Stimulated activated effector memory CD8-positive, alpha-beta T cell treated with anti-CD3 and anti-CD28 coated beads, Interleukin-12 subunit alpha, Interleukin-12 subunit beta, amount 100 ng/mL, for 72 hours (primary cell): ENCODE data around the gene SNX32.

Experiments used
- ATAC-seq: fragments of 150-1000 bp; cut with Tn5 transposase; 2 replicates; pipeline ENCODE4 v1.10.0; 2021
- DNase-seq, 2 donors: peaks; one replicate each; pipeline ENCODE4 v3.0.0; 2021 to 2022; ENCODE audit warnings: low spot score in 2 of 2
- H3K27ac Mint-ChIP-seq: one replicate; pipeline ENCODE4 v1.8.0; 2022; ENCODE audit warnings: mild to moderate bottlenecking, mixed read lengths
- H3K36me3 Mint-ChIP-seq: one replicate; pipeline ENCODE4 v1.8.0; 2022; ENCODE audit warnings: mild to moderate bottlenecking, mixed read lengths
- H3K4me1 Mint-ChIP-seq: one replicate; pipeline ENCODE4 v1.8.0; 2022; ENCODE audit warnings: mixed read lengths
- H3K4me3 Mint-ChIP-seq: one replicate; pipeline ENCODE4 v1.8.0; 2022; ENCODE audit warnings: mild to moderate bottlenecking, mixed read lengths
- H3K9me3 Mint-ChIP-seq: one replicate; pipeline ENCODE4 v1.8.0; 2022; ENCODE audit warnings: mixed read lengths

Gene SNX32

DNA sequence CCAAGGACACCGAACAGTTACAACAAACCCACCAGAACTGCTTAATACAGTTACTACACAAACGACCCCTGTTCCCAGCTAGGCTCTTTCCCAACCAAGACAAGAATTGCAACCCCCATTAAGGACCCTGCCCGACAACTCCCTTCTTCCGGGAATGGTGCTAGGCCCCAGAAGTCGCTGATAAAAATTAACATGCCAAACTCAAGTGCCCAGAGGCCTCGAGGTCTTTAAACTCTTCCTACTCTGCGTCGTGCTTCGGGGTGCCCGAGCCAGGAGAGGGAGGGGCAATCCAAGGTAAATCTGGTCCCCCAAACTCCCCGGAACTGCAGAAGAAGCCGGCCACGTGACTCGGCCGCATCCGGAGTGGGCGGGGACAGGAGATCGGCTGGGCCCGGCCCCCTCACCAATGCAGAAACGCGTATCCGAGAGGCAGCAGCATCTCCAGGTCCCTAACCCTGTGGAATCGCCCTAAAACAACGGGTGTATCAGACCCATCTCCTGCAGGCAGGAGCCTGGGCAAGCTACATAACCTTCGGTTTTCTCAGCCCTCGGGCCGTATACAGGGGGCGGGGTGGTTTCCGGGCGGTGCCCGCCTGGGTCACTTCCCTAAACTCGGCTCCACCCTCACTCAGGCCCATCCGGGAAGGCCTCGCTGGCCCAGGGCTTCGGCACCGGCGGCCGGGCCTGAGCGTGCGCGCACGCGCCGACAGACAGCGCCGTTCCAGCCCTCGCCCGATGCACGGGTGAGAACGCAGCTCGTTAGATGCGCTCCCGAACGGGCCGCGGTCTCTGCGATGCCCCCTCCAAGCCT lies 23.1 kb downstream of the SNX32 start:
- Mint-ChIP-seq H3K4me1 (peaks cover 66% of the 10 kb centered on the region), H3K27ac (peak overlapping the region; percentile 97), H3K4me3 (peak overlapping the region; percentile 97), H3K36me3 (peaks cover 98% of the 10 kb centered on the region), H3K9me3 (no peaks in the 10 kb centered on the region)
- ATAC-seq (peak; percentile 14), DNase-seq (peak; percentile 75 to 92)

DNA sequence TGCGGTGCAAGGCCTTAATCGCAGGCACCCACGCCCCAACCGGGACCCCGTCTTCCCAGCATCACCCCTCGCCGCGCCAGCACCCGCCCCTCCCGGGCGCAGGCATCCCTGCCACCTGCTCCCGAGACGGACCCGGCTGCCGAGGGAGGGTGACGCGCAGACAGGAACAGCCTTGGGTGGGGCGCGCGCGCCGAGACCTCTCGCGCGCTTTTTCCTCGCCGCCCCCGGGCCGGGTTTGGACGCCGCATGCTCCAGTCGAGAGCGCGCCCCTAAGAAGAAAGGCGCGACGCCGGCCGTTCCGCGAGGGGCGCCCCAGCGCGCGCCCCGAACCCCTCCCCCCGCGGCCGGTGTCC lies 23.7 kb downstream of the SNX32 start:
- Mint-ChIP-seq H3K4me3 (peak overlapping the region; percentile 97), H3K4me1 (peaks cover 68% of the 10 kb centered on the region), H3K9me3 (no peaks in the 10 kb centered on the region), H3K36me3 (peaks cover 98% of the 10 kb centered on the region), H3K27ac (peak overlapping the region; percentile 97)
- peak; percentile 64 to 84 for DNase-seq
- peak; percentile 0 for ATAC-seq

DNA sequence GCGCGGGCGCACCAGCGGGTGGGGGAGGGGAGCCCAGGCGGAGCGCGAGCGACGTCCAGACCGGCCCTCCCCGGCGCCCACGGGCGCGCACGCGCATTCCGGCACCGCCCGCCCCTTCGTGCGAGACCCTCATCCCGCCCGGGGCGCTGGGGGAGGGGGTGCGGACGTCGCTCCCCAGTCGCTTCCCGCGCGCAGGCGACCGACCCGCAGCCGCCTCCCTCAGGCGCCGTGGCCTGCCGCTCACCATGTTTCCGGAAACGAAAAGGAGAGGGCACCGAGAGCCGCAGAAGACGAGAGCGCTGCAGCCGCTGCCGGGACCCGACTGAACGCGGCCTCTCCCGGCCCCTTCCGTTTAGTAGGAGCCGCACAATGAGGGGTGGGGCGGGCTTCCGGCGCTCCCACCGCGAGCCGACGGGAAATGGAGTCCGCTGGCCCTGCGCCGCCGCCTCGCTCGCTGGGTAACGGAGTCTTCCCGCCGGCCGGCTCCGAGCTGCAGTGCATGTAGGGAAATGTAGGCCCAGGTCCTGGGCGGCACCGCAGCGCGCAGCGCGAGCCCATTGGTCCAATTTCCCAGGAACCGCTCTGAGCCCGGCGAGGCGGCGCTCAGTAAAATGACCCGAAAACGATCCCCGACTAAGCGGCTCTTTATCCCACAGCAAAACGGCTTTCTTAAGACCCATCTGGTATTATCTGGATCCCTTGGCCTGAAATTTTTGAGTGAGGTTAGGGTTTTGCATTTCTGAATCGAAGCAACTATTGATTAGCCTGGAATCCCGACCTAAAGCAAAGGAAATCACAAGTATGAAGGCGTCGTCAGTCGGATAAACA lies 24.3 kb downstream of the SNX32 start, which contains the start of gene CFL1:
CFL1 (minus strand) TSS at position 328 of the 828 bp plus-strand sequence; CDS start at position 247, 81 bp downstream.
- H3K9me3 Mint-ChIP-seq: no peaks in the 10 kb centered on the region
- H3K27ac Mint-ChIP-seq: peak within 1 kb of the TSS; percentile 97
- H3K36me3 Mint-ChIP-seq: peaks cover 98% of the 10 kb centered on the region
- DNase-seq: peak; percentile 91 to 97
- H3K4me1 Mint-ChIP-seq: peaks cover 74% of the 10 kb centered on the region
- H3K4me3 Mint-ChIP-seq: peak within 1 kb of the TSS; percentile 97
- ATAC-seq: peak; percentile 77

DNA sequence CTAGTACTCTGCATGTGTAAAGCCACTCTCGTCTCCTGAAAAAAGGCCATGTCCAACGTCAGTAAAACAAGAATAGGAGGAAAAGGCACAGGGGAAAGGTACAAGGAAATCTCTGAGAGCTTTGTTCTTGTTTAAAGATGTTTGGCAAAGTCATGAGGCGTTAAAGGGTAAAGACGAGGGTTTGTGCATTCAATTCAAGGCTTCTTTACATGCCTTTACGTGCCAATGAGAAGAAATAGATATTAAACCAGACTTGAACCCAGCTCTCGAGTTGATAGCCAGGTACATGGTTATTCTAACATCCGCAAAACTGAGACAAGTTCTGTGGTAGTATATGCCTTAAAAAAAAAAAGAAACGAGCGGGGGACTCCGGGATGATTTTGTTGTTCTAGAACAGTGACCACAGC lies 24.9 kb downstream of the SNX32 start:
- no peaks in the 10 kb centered on the region for H3K9me3 Mint-ChIP-seq
- H3K27ac Mint-ChIP-seq: peak overlapping the region; percentile 97
- no peak for ATAC-seq
- H3K4me3 Mint-ChIP-seq: peak overlapping the region; percentile 97
- peaks cover 74% of the 10 kb centered on the region for H3K4me1 Mint-ChIP-seq
- H3K36me3 Mint-ChIP-seq: peaks cover 98% of the 10 kb centered on the region
- DNase-seq: no peak

DNA sequence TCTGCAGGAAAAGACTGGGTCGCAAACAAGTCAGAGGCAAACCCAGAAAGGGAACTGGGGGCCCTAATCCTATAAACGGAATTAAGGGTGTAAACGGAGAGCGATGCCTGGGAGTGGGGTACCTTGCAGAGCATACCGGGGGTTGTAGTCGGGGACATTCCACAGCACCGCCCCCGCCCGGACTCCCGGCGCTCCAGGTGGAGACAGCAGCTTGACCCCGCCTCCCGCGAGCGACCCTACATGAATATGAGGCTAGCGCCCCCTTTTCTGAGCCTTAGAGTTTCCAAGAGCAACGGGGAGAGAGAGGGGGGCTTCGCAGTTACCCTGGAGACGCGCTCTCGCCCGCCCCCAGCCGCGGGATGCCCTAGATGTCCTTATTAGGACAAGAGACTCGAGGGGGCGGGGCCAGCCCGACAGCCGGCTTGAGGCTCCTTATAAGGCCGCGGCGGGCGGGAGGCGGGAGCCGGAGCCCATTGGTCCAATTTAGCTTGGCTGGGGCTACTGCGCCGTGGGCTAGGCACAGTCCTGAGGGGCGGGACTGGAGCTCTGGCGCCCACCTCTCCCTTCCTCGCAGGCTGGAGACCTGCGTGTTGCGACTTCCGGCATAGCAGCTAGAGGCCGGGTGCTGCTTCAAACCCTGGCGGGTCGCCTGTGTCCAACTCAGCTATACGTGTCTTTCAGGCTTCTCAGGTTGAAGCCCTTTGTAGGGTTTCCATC lies 25.5 kb downstream of the SNX32 start:
- DNase-seq (peak; percentile 91 to 99), ATAC-seq (peak; percentile 78)
- H3K4me1 Mint-ChIP-seq: peaks cover 68% of the 10 kb centered on the region
- H3K9me3 Mint-ChIP-seq: no peaks in the 10 kb centered on the region
- peak overlapping the region; percentile 97 for H3K27ac Mint-ChIP-seq
- H3K36me3 Mint-ChIP-seq: peaks cover 98% of the 10 kb centered on the region
- peak overlapping the region; percentile 97 for H3K4me3 Mint-ChIP-seq

DNA sequence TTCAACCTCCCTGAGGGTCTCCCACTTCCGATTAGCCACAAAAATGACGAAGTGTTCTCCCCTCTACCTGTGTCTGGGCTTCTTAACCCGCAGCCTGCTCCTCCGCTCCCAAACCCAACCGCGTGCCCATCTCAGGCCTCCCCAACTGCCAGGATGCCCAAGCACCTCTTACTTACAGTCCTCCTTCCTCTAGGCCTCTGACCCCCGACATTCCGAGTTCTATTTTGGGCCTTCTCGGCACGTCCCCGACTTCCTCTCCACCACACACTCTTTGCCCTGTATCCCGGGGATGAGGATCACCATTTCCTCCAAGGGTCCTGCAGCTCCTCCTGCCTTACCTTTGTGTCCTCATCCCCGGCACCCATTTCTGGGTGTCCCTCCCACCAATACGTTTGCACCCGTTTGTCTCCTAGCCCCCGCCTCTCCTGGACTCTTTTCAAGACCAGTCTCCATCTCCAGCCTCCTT lies 26.1 kb downstream of the SNX32 start:
- H3K9me3 Mint-ChIP-seq: no peaks in the 10 kb centered on the region
- H3K4me1 Mint-ChIP-seq: peaks cover 62% of the 10 kb centered on the region
- DNase-seq (no peak), ATAC-seq (no peak)
- H3K4me3 Mint-ChIP-seq: peak overlapping the region; percentile 97
- H3K27ac Mint-ChIP-seq: peak overlapping the region; percentile 97
- H3K36me3 Mint-ChIP-seq: peaks cover 98% of the 10 kb centered on the region

DNA sequence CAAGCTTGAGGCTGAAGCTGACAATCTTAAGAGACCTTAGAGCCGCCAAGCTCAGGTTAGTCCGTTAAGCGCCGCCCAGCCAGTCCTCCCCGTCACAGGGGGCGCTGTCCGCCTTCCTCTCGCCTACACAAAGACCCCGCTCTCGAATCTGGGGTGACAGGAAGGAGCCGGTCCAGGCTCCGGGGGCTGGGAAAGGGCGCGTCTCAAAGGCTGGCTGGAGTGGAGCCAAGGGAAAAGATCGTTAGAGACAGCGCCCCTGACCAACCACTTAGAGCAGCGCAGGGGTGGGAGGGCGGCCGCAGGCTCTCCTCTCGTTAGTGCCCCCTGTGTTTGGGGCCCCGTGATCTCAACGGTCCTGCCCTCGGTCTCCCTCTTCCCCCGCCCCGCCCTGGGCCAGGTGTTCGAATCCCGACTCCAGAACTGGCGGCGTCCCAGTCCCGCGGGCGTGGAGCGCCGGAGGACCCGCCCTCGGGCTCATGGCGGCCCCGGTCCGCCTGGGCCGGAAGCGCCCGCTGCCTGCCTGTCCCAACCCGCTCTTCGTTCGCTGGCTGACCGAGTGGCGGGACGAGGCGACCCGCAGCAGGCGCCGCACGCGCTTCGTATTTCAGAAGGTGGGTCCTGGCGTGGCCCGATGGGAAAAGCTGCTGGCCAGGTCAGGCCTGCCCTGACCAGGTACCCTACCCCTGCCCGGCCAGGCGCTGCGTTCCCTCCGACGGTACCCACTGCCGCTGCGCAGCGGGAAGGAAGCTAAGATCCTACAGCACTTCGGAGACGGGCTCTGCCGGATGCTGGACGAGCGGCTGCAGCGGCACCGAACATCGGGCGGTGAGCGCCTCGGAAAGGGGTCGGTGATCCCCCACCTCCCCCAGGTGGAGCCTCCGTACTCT lies 26.8 kb downstream of the SNX32 start, which contains the start of gene MUS81:
MUS81 (plus strand) TSS at position 156 of the 887 bp plus-strand sequence; CDS start at position 477, 321 bp downstream.
- H3K27ac Mint-ChIP-seq: peak within 1 kb of the TSS; percentile 97
- ATAC-seq: peak; percentile 61
- peak within 1 kb of the TSS; percentile 97 for H3K4me3 Mint-ChIP-seq
- peaks cover 98% of the 10 kb centered on the region for H3K36me3 Mint-ChIP-seq
- H3K4me1 Mint-ChIP-seq: peaks cover 61% of the 10 kb centered on the region
- H3K9me3 Mint-ChIP-seq: no peaks in the 10 kb centered on the region
- DNase-seq: peak; percentile 96 to 99

DNA sequence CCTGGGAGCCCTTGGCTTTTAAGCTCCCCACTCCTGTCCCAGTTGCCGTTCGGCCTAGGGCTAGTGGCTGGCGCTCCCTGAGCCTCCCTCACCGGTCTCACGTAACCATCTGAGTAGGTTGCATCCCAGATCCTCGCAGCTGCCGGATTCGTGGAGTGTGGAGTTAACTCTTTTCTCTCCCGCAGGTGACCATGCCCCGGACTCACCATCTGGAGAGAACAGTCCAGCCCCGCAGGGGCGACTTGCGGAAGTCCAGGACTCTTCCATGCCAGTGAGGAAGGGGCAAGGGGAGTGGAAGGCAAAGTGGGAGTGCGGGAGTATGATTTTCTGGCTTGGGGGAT lies 27.4 kb downstream of the SNX32 start:
- Mint-ChIP-seq H3K9me3 (no peaks in the 10 kb centered on the region), H3K4me3 (peak overlapping the region; percentile 97), H3K4me1 (peaks cover 55% of the 10 kb centered on the region), H3K27ac (peak overlapping the region; percentile 97), H3K36me3 (peaks cover 98% of the 10 kb centered on the region)
- ATAC-seq: no peak
- no peak for DNase-seq

DNA sequence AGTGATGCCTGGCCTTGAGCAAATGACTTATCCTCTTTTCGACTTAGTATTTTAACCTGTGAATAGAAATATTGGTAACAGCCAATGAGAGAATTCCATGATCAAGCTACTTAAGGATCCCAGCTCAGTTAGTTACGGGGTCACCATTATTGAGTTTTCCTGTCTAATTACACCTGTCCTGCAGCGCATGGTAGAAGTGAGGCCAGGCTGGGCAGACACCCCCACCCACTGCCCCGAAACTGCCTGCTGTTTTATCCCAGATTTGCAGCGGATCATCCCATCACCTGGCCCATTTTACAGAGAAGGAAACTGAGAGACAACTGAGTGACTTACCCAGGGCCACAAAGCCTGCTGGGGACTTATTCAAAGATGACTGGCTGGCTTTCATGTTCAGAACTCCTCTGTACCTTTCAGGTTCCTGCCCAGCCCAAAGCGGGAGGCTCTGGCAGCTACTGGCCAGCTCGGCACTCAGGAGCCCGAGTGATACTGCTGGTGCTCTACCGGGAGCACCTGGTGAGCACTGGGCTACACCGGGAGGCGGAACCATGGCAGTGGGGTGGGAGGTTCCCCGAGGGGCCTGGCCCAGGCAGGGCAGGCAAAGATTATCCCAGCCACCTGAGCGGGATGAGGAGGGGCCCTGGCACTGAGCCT lies 27.9 kb downstream of the SNX32 start:
- peaks cover 98% of the 10 kb centered on the region for H3K36me3 Mint-ChIP-seq
- H3K27ac Mint-ChIP-seq: peak overlapping the region; percentile 97
- peak overlapping the region; percentile 97 for H3K4me3 Mint-ChIP-seq
- no peaks in the 10 kb centered on the region for H3K9me3 Mint-ChIP-seq
- ATAC-seq (no peak), DNase-seq (no peak)
- peaks cover 50% of the 10 kb centered on the region for H3K4me1 Mint-ChIP-seq

DNA sequence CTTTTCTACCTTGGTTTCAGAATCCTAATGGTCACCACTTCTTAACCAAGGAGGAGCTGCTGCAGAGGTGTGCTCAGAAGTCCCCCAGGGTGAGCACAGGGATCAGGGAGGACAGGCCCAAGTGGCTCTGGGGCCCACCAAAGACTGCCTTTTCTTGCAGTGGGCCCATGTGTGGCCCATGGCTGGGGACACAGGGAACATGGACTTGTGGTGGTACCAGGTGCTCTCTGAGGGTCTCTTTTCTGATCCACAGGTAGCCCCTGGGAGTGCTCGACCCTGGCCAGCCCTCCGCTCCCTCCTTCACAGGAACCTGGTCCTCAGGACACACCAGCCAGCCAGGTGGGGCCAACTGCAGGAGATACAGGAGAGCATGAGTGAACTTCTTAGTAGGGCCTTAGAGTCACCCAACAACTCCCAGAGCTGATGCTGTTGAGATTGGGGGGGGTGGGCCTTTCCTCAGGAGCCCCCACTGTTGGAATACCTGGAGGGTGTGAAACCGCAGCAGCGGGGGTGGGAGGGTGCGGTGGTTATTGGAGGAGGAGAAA lies 28.5 kb downstream of the SNX32 start:
- Mint-ChIP-seq H3K9me3 (no peaks in the 10 kb centered on the region), H3K4me1 (peaks cover 47% of the 10 kb centered on the region), H3K4me3 (peak overlapping the region; percentile 97), H3K36me3 (peaks cover 98% of the 10 kb centered on the region), H3K27ac (peak overlapping the region; percentile 97)
- peak in 1 of 2 donors; percentile 50 for DNase-seq
- ATAC-seq: no peak

DNA sequence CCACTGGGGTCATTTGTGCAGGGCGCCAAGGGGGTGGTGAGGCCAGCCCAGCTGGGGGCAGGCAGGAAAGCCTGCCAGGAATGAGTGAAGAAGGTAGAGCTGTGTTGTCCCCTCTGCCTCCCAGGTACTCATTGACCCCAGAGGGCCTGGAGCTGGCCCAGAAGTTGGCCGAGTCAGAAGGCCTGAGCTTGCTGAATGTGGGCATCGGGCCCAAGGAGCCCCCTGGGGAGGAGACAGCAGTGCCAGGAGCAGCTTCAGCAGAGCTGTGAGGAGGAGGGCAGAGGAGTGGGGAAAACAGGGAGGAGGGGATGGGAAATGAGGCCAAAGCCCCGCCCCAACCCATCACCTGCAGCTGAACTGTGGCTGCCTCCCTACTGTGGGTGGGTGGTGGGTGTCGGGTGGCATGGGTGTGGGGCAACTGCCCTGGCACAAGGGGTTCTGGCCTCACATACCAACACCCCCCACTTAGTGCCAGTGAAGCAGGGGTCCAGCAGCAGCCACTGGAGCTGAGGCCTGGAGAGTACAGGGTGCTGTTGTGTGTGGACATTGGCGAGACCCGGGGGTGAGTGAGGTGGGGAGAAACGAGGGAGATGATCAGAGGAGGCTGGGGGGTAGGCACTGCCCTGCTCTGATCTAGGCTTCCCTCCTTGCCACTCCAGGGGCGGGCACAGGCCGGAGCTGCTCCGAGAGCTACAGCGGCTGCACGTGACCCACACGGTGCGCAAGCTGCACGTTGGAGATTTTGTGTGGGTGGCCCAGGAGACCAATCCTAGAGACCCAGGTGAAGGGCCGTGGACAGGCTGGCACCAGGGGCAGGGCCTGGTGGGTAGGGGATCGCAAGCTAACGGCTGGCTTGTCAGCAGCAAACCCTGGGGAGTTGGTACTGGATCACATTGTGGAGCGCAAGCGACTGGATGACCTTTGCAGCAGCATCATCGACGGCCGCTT lies 29.5 kb downstream of the SNX32 start:
- no peak for DNase-seq
- no peak for ATAC-seq
- peak overlapping the region; percentile 97 for H3K4me3 Mint-ChIP-seq
- H3K27ac Mint-ChIP-seq: peak overlapping the region; percentile 97
- H3K4me1 Mint-ChIP-seq: peaks cover 46% of the 10 kb centered on the region
- no peaks in the 10 kb centered on the region for H3K9me3 Mint-ChIP-seq
- peaks cover 92% of the 10 kb centered on the region for H3K36me3 Mint-ChIP-seq

DNA sequence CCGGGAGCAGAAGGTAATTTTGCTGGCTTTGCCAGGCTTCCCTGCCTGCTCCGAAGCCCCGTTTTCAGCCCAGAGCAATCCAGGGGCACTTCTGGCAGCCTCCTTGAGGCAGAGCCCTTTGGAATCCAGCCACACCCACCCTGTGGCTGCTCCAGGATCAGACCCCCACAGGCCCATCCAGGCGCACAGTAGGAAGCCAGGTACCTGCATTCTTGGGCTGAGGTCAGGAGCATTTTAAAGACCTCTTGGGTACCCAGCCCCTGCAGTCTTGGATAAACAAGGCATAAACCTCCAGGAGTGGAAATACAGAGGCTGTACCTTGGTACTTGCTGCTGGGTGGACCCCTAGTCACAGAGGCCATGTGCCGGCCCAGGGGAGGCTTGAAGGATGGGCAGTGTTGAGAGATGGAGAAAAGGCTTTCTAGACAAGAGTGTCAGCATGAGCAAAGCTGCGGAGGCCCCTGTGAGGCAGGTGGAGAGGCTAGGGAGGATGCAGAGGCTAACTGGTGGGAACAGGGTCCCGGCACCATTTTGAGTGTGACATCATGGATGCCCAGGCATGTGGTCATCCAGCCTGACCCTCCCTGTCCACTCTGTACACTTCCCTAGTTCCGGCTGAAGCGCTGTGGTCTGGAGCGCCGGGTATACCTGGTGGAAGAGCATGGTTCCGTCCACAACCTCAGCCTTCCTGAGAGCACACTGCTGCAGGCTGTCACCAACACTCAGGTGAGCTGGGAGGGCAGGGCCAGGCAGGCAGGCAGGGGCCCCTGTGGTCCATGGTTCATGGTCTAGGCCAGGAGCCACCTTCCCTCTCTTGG lies 30.3 kb downstream of the SNX32 start:
- Mint-ChIP-seq H3K9me3 (no peaks in the 10 kb centered on the region), H3K4me1 (peaks cover 37% of the 10 kb centered on the region), H3K27ac (no peak overlapping the region), H3K36me3 (peaks cover 89% of the 10 kb centered on the region), H3K4me3 (no peak overlapping the region)
- ATAC-seq: no peak
- DNase-seq: no peak
